Keratinocyte (primary cell): Measurements from ENCODE around the gene CCDC34. TPM values are rescaled to one million over a fixed set of nuclear protein-coding genes. Genes with fewer than 3 reads are reported as not detected.

ENCODE experiments used
- DNase-seq: peaks from one replicate; pipeline ENCODE4 v3.0.0-alpha.2; 2011; ENCODE audit warnings: low read depth, missing footprints, low spot score
- FAIRE-seq: peaks from 2 replicates; lab custom pipeline; 2011; peaks lifted over from hg19 to GRCh38; lab: Jason Lieb, UNC
- H2AFZ ChIP-seq: 2 replicates; pipeline ENCODE4 v1.6.0; 2012; ENCODE audit warnings: low read length, control low read depth, inconsistent platforms; ENCODE audit not compliant: control insufficient read depth
- H3K27ac ChIP-seq: 2 replicates; pipeline ENCODE4 v1.5.1; 2011; ENCODE audit warnings: low read length; ENCODE audit not compliant: control insufficient read depth, insufficient read depth
- H3K27me3 ChIP-seq: 3 replicates; pipeline ENCODE4 v1.6.0; 2011; ENCODE audit warnings: low read length; ENCODE audit not compliant: control insufficient read depth, insufficient read depth; ENCODE audit errors: extremely low read depth
- H3K36me3 ChIP-seq, 2 experiments: 2 replicates in 1 of 2; 3 replicates in 1 of 2; pipeline ENCODE4 v1.5.1; 2011; ENCODE audit warnings: low read length in 2 of 2, mild to moderate bottlenecking in 1 of 2; ENCODE audit not compliant: control insufficient read depth in 2 of 2, insufficient read depth in 2 of 2; ENCODE audit errors: extremely low read depth in 1 of 2
- H3K4me1 ChIP-seq: 3 replicates; pipeline ENCODE4 v1.5.1; 2011; ENCODE audit warnings: low read length; ENCODE audit not compliant: control insufficient read depth, insufficient read depth; ENCODE audit errors: extremely low read depth
- H3K4me2 ChIP-seq: 3 replicates; pipeline ENCODE4 v1.6.0; 2011; ENCODE audit warnings: low read depth, low read length; ENCODE audit not compliant: control insufficient read depth, insufficient read depth; ENCODE audit errors: extremely low read depth
- H3K4me3 ChIP-seq, 3 experiments: fragments of 200-600 bp in 1 of 3; sonication (generic) in 1 of 3; 2 replicates in 2 of 3; 3 replicates in 1 of 3; pipeline ENCODE4 v1.5.1; 2011 to 2016; ENCODE audit warnings: low read length in 3 of 3, mild to moderate bottlenecking in 3 of 3, control low read depth in 2 of 3, inconsistent platforms in 1 of 3, low read depth in 1 of 3, mixed read lengths in 1 of 3, mixed run types in 1 of 3, moderate library complexity in 1 of 3; ENCODE audit not compliant: control insufficient read depth in 2 of 3, insufficient read depth in 2 of 3; ENCODE audit errors: extremely low read depth in 1 of 3
- H3K79me2 ChIP-seq: 2 replicates; pipeline ENCODE4 v1.6.0; 2012; ENCODE audit warnings: low read length; ENCODE audit not compliant: control insufficient read depth, insufficient read depth
- H3K9ac ChIP-seq: 3 replicates; pipeline ENCODE4 v1.6.0; 2011; ENCODE audit warnings: low read length; ENCODE audit not compliant: control insufficient read depth, insufficient read depth; ENCODE audit errors: extremely low read depth
- H3K9me1 ChIP-seq: 3 replicates; pipeline ENCODE4 v1.6.0; 2011; ENCODE audit warnings: low read length; ENCODE audit not compliant: control insufficient read depth, insufficient read depth; ENCODE audit errors: extremely low read depth
- H3K9me3 ChIP-seq: 2 replicates; pipeline ENCODE4 v1.5.1; 2012; ENCODE audit warnings: low read depth, low read length; ENCODE audit not compliant: control insufficient read depth
- H4K20me1 ChIP-seq: 3 replicates; pipeline ENCODE4 v1.6.0; 2011; ENCODE audit warnings: low read length; ENCODE audit not compliant: control insufficient read depth, insufficient read depth; ENCODE audit errors: extremely low read depth
- EZH2 ChIP-seq: IDR thresholded peaks from one replicate; pipeline ENCODE4 v1.6.1; 2012; ENCODE audit warnings: inconsistent platforms, mild to moderate bottlenecking, low read length, moderate library complexity
- dilution Hi-C: fragments of 300-500 bp; cut with MboI; formaldehyde crosslinking; loops from one replicate; pipeline ENCODE4 v1.7.0; 2020; ENCODE audit warnings: low sequenced_read_pairs; ENCODE audit not compliant: extremely low pct_ligation_motif_present
- polyA plus RNA-seq, 5 experiments: library from polyadenylated mRNA; depleted of rRNA in 3 of 5; stranded (reverse) in 3 of 5; stranded (forward) in 1 of 5; unstranded in 1 of 5; fragments of >200 nt; gene quantifications; 1 replicate in 1 of 5; 2 replicates in 3 of 5; 3 replicates in 1 of 5; pipeline versions ENCODE4 v1.2.1 to v1.2.3, GENCODE V29; 2011 to 2012; ENCODE audit warnings: missing spikeins in 2 of 5, low read depth in 1 of 5, low replicate concordance in 1 of 5
- TF ChIP-seq, protein P1 (sequence below), 3 experiments: IDR thresholded peaks in 1 of 3; conservative IDR thresholded peaks in 1 of 3; optimal IDR thresholded peaks in 1 of 3; 2 replicates in 2 of 3; 3 replicates in 1 of 3; pipeline versions ENCODE3 to v1.5.1; 2011; ENCODE audit warnings: low read length in 3 of 3, mild to moderate bottlenecking in 3 of 3, moderate library complexity in 2 of 3, control low read depth in 1 of 3, inconsistent platforms in 1 of 3; ENCODE audit not compliant: insufficient read depth in 2 of 3; ENCODE audit errors: extremely low read depth in 1 of 3

The CCDC34 gene
- polyA plus RNA-seq, 1 donor (not counting 4 experiments of a cell fraction or from before 2014, with no cell fraction given), result 4.2 TPM

DNA sequence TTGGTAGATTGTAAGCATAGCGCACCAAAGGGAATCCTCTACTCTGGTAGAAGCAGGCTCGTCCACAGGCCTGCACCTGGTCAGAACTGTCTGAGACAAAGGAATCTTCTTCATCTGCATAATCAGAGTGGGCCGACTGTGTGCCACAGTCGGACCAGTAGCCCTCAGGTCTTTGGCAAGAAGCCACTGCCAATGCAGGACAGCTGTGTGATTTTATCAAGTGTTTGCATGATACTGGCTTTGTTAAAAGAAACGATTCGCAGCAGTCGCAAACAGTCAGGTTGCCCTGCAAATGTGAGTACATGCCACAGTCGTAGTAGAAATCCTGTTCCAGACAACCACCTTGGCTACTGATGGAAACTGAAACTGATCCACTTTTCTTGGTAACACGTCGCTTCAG is 4.9 kb upstream of the CCDC34 start:
- DNase-seq (no peak), FAIRE-seq (no peak)
- no peak overlapping the region for H3K4me2 ChIP-seq
- H4K20me1 ChIP-seq, result no peaks in the 10 kb centered on the region
- H2AFZ ChIP-seq, result no peak overlapping the region
- H3K4me1 ChIP-seq, result peaks cover 4% of the 10 kb centered on the region
- peaks cover 8 to 18% of the 10 kb centered on the region in 2 experiments for H3K36me3 ChIP-seq
- no peak overlapping the region for H3K9ac ChIP-seq
- dilution Hi-C loops, result no loop called here
- no peaks in the 10 kb centered on the region for H3K27me3 ChIP-seq
- no peak overlapping the region for H3K27ac ChIP-seq
- TF ChIP-seq EZH2, result no peak
- TF ChIP-seq, protein P1, sequence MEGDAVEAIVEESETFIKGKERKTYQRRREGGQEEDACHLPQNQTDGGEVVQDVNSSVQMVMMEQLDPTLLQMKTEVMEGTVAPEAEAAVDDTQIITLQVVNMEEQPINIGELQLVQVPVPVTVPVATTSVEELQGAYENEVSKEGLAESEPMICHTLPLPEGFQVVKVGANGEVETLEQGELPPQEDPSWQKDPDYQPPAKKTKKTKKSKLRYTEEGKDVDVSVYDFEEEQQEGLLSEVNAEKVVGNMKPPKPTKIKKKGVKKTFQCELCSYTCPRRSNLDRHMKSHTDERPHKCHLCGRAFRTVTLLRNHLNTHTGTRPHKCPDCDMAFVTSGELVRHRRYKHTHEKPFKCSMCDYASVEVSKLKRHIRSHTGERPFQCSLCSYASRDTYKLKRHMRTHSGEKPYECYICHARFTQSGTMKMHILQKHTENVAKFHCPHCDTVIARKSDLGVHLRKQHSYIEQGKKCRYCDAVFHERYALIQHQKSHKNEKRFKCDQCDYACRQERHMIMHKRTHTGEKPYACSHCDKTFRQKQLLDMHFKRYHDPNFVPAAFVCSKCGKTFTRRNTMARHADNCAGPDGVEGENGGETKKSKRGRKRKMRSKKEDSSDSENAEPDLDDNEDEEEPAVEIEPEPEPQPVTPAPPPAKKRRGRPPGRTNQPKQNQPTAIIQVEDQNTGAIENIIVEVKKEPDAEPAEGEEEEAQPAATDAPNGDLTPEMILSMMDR (optimal IDR thresholded peaks at IDR 0.05 in 1 of 3, IDR thresholded peaks at IDR 0.05 in 1 of 3, conservative IDR thresholded peaks at IDR 0.05 in 1 of 3; ENCODE audit: extremely low read depth in 1 of 3, insufficient read depth in 2 of 3, low read length in 3 of 3), result no peak
- H3K9me3 ChIP-seq, result no peaks in the 10 kb centered on the region
- no peaks in the 10 kb centered on the region for H3K79me2 ChIP-seq
- no peak overlapping the region for H3K4me3 ChIP-seq
- no peaks in the 10 kb centered on the region for H3K9me1 ChIP-seq

- H3K4me2 ChIP-seq, result peak overlapping the region; percentile 100
- H4K20me1 ChIP-seq, result no peaks in the 10 kb centered on the region
- peaks cover 0 to 8% of the 10 kb centered on the region in 2 experiments for H3K36me3 ChIP-seq
- dilution Hi-C loops, result no loop called here
- peak overlapping the region; percentile 75 for H3K27ac ChIP-seq
- peak overlapping the region; percentile 82 for H3K9ac ChIP-seq
- peak overlapping the region; percentile 88 for H2AFZ ChIP-seq
- no peaks in the 10 kb centered on the region for H3K79me2 ChIP-seq
- TF ChIP-seq, protein P1 (optimal IDR thresholded peaks at IDR 0.05 in 1 of 3, IDR thresholded peaks at IDR 0.05 in 1 of 3, conservative IDR thresholded peaks at IDR 0.05 in 1 of 3; ENCODE audit: extremely low read depth in 1 of 3, insufficient read depth in 2 of 3, low read length in 3 of 3), result no peak
- no peak for TF ChIP-seq EZH2
- DNase-seq (no peak), FAIRE-seq (no peak)
- H3K27me3 ChIP-seq, result no peaks in the 10 kb centered on the region
- H3K4me3 ChIP-seq, result peak overlapping the region; percentile 54 to 82 (median 76)
- H3K4me1 ChIP-seq, result peaks cover 16% of the 10 kb centered on the region
- no peaks in the 10 kb centered on the region for H3K9me3 ChIP-seq
- H3K9me1 ChIP-seq, result no peaks in the 10 kb centered on the region
Observed at GRCh38 chr11:27363576-27364117, 632 bp upstream of the CCDC34 start.
